Prostate gland (tissue), 2 donors: ENCODE results near the gene CCDC183. TPM values are rescaled to one million over a fixed set of nuclear protein-coding genes. Genes with fewer than 3 reads are reported as not detected.

Source experiments
- DNase-seq: peaks from one replicate; pipeline ENCODE4 v3.0.0-alpha.2; 2019; ENCODE audit warnings: low spot score
- H3K27ac ChIP-seq, 2 donors: fragments of 200-600 bp; sonication (generic); 2 replicates each; pipeline ENCODE4 v1.5.1; 2017 to 2019
- H3K27me3 ChIP-seq: fragments of 200-600 bp; sonication (generic); replicated peaks from 2 replicates; pipeline ENCODE4 v1.5.1; 2019; ENCODE audit not compliant: insufficient read depth
- H3K36me3 ChIP-seq, 2 donors: fragments of 200-600 bp; sonication (generic); 1 replicate in 1 of 2; 2 replicates in 1 of 2; pipeline versions ENCODE4 v1.5.1 to v1.8.1; 2017 to 2019
- H3K4me1 ChIP-seq: fragments of 200-600 bp; sonication (generic); replicated peaks from 2 replicates; pipeline ENCODE4 v1.5.1; 2019
- H3K4me3 ChIP-seq, 2 donors: fragments of 200-600 bp; sonication (generic); 2 replicates each; pipeline ENCODE4 v1.5.1; 2017 to 2019
- H3K9me3 ChIP-seq: fragments of 200-600 bp; sonication (generic); 2 replicates; pipeline ENCODE4 v1.5.1; 2017
- CTCF ChIP-seq, 4 experiments: fragments of 200-600 bp in 2 of 4; fragments of 450-650 bp in 2 of 4; sonication (generic) in 2 of 4; IDR thresholded peaks; 1 replicate in 3 of 4; 2 replicates in 1 of 4; pipeline ENCODE4 v1.5.1; 2016 to 2019; ENCODE audit warnings: antibody characterized with exemption in 4 of 4, mild to moderate bottlenecking in 2 of 4, moderate library complexity in 2 of 4
- POLR2A ChIP-seq: fragments of 450-650 bp; IDR thresholded peaks from one replicate; pipeline ENCODE4 v1.6.1; 2016; ENCODE audit warnings: antibody characterized with exemption, mild to moderate bottlenecking
- POLR2AphosphoS5 ChIP-seq: sonication (generic); formaldehyde crosslinking; IDR thresholded peaks from one replicate; pipeline ENCODE4 v1.6.1; 2017; ENCODE audit warnings: antibody characterized with exemption
- WGBS: methylation state at CpG from one replicate; pipeline ENCODE4 v1.1.5; 2018; 5-methylcytosine and 5-hydroxymethylcytosine counted together
- intact Hi-C: fragments of 100-400 bp; cut with DNase I; formaldehyde crosslinking; loops from one replicate; pipeline ENCODE4 v1.14.2; 2022
- total RNA-seq, 2 donors: library from RNA; depleted of rRNA; stranded (reverse); fragments of >200 nt; gene quantifications; one replicate each; pipeline ENCODE4 v1.1.0, GENCODE V29; 2016

The CCDC183 gene
- total RNA-seq, 2 donors from 2014 or later: 9.5 to 45.0 TPM

- no peak for DNase-seq
- TF ChIP-seq POLR2AphosphoS5 (no peak), POLR2A (no peak), CTCF (IDR thresholded peaks at IDR 0.05) (no peak)
- Histone ChIP-seq H3K36me3 (no peaks in the 10 kb centered on the region), H3K4me1 (peaks cover 13% of the 10 kb centered on the region), H3K9me3 (no peaks in the 10 kb centered on the region), H3K4me3 (no peak overlapping the region), H3K27ac (no peak overlapping the region), H3K27me3 (no peaks in the 10 kb centered on the region)
- intact Hi-C loops: loop anchor here (5.0 to 10.0 kb wide), 2 partner anchors 53 to 121 kb away; partner anchors contain the start of gene TMEM141
- WGBS: 39% methylated on average over 77 of the region's 102 CpGs
These were observed 49.5 kb downstream of the CCDC183 start for GRCh38 chr9:136845465-136846260.

- no peak for DNase-seq
- TF ChIP-seq POLR2AphosphoS5 (no peak), POLR2A (no peak), CTCF (IDR thresholded peaks at IDR 0.05) (no peak)
- intact Hi-C loops: loop anchor here (5.0 to 10.0 kb wide), 2 partner anchors 54 to 122 kb away; partner anchors contain the start of gene TMEM141
- Histone ChIP-seq H3K27ac (no peak overlapping the region), H3K9me3 (no peaks in the 10 kb centered on the region), H3K27me3 (no peaks in the 10 kb centered on the region), H3K4me1 (peaks cover 10% of the 10 kb centered on the region), H3K36me3 (no peaks in the 10 kb centered on the region), H3K4me3 (peak overlapping the region in 1 of 2 donors; percentile 56)
- 7% methylated on average over 41 of the region's 98 CpGs for WGBS
These were observed 50.4 kb downstream of the CCDC183 start for GRCh38 chr9:136846376-136847087.

- 3% methylated on average over 63 of the region's 75 CpGs for WGBS
- peak overlapping the region; percentile 50 to 56 for H3K4me3 ChIP-seq
- no peaks in the 10 kb centered on the region for H3K9me3 ChIP-seq
- no peaks in the 10 kb centered on the region for H3K27me3 ChIP-seq
- intact Hi-C loops: loop anchor here (5.0 to 10.0 kb wide), 2 partner anchors 55 to 122 kb away; partner anchors contain the start of gene TMEM141
- no peak for DNase-seq
- H3K27ac ChIP-seq: peak overlapping the region; percentile 84 to 91
- H3K4me1 ChIP-seq: peaks cover 10% of the 10 kb centered on the region
- no peak for TF ChIP-seq CTCF (IDR thresholded peaks at IDR 0.05)
- TF ChIP-seq POLR2AphosphoS5: no peak
- TF ChIP-seq POLR2A: no peak
- no peaks in the 10 kb centered on the region for H3K36me3 ChIP-seq
These were observed 51.1 kb downstream of the CCDC183 start for GRCh38 chr9:136847088-136847825.

GRCh38 chr9:136847826-136848392, 51.8 kb downstream of the CCDC183 start:
- Histone ChIP-seq H3K4me1 (peaks cover 10% of the 10 kb centered on the region), H3K9me3 (no peaks in the 10 kb centered on the region), H3K36me3 (no peaks in the 10 kb centered on the region), H3K27me3 (no peaks in the 10 kb centered on the region), H3K27ac (peak overlapping the region; percentile 84 to 91), H3K4me3 (peak overlapping the region; percentile 50 to 56)
- DNase-seq: peak; percentile 64
- TF ChIP-seq POLR2A (peak; percentile 53), CTCF (IDR thresholded peaks at IDR 0.05) (no peak), POLR2AphosphoS5 (peak; percentile 53)
- under 1% methylated on average over 45 of the region's 48 CpGs for WGBS
- intact Hi-C loops: loop anchor here (5.0 to 10.0 kb wide), 2 partner anchors 56 to 123 kb away; partner anchors contain the start of gene TMEM141
